Type B pancreatic cell (in vitro differentiated cells): Measurements from ENCODE around the gene C2CD4D. TPM values are rescaled to one million over a fixed set of nuclear protein-coding genes. Genes with fewer than 3 reads are reported as not detected.

ENCODE experiments used
- DNase-seq: peaks from one replicate; pipeline ENCODE4 v3.0.0; 2021; ENCODE audit warnings: mixed read lengths; ENCODE audit not compliant: unreplicated experiment; ENCODE audit errors: extremely low spot score
- H3K27ac Mint-ChIP-seq: 2 replicates; pipeline ENCODE4 v1.8.0; 2021; ENCODE audit warnings: mild to moderate bottlenecking, mixed read lengths
- H3K27me3 Mint-ChIP-seq: 2 replicates; pipeline ENCODE4 v1.8.0; 2021; ENCODE audit warnings: mixed read lengths
- H3K36me3 Mint-ChIP-seq: 2 replicates; pipeline ENCODE4 v1.8.0; 2021; ENCODE audit warnings: mixed read lengths
- H3K4me1 Mint-ChIP-seq: one replicate; pipeline ENCODE4 v1.8.0; 2021; ENCODE audit warnings: mixed read lengths; ENCODE audit not compliant: unreplicated experiment
- H3K4me3 Mint-ChIP-seq: 2 replicates; pipeline ENCODE4 v1.8.0; 2021; ENCODE audit warnings: mild to moderate bottlenecking, mixed read lengths
- H3K9me3 Mint-ChIP-seq: 2 replicates; pipeline ENCODE4 v1.8.0; 2021; ENCODE audit warnings: mixed read lengths
- CTCF ChIP-seq: fragments of 200-600 bp; sonication (generic); conservative IDR thresholded peaks from 2 replicates; pipeline ENCODE4 v1.5.0; 2021; ENCODE audit warnings: antibody characterized with exemption, mild to moderate bottlenecking
- total RNA-seq: library from RNA; stranded (reverse); gene quantifications from 2 replicates; pipeline ENCODE4 v1.2.1, GENCODE V29; 2021; ENCODE audit warnings: low replicate concordance

The C2CD4D gene
- total RNA-seq, 1 donor from 2014 or later = 0.43 TPM

GRCh38 chr1:151799179-151800022, 40.2 kb downstream of the C2CD4D start:
- Mint-ChIP-seq H3K27ac (no peak overlapping the region), H3K4me1 (peaks cover 7% of the 10 kb centered on the region), H3K27me3 (peaks cover 54% of the 10 kb centered on the region)

DNA sequence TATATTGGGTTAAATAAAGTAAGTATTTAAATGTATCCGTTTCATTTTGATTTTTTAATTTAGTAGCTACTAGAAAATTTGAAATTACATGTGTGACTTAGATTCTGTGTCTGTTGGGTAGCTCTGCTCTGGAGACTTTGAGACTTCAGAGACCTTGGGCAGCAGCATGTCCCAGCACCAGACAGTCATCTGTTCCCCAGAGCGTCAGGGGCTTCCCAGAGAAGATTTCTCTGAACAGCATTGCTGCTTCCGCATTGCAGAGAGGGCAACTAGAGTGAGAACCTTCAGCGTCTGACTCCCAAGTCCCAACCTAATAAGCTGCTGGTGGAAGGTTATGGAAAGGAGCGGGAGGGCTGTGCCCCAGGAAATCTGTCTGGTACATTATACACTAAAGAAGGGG, 41.0 kb downstream of the C2CD4D start:
- Mint-ChIP-seq H3K4me1 (peaks cover 7% of the 10 kb centered on the region), H3K9me3 (no peaks in the 10 kb centered on the region), H3K4me3 (no peak overlapping the region), H3K27me3 (peaks cover 46% of the 10 kb centered on the region), H3K27ac (no peak overlapping the region), H3K36me3 (no peaks in the 10 kb centered on the region)
- DNase-seq = no peak
- TF ChIP-seq CTCF = no peak

More at GRCh38 chr1:151799179-151800022, 40.2 kb downstream of the C2CD4D start:
- DNase-seq = no peak
- H3K4me3 Mint-ChIP-seq = no peak overlapping the region
- H3K9me3 Mint-ChIP-seq = no peaks in the 10 kb centered on the region
- no peaks in the 10 kb centered on the region for H3K36me3 Mint-ChIP-seq
- TF ChIP-seq CTCF = no peak

- peaks cover 4% of the 10 kb centered on the region for H3K36me3 Mint-ChIP-seq
- no peak for DNase-seq
- peaks cover 24% of the 10 kb centered on the region for H3K27me3 Mint-ChIP-seq
Measured at GRCh38 chr1:151790940-151791651, 48.5 kb downstream of the C2CD4D start.

DNA sequence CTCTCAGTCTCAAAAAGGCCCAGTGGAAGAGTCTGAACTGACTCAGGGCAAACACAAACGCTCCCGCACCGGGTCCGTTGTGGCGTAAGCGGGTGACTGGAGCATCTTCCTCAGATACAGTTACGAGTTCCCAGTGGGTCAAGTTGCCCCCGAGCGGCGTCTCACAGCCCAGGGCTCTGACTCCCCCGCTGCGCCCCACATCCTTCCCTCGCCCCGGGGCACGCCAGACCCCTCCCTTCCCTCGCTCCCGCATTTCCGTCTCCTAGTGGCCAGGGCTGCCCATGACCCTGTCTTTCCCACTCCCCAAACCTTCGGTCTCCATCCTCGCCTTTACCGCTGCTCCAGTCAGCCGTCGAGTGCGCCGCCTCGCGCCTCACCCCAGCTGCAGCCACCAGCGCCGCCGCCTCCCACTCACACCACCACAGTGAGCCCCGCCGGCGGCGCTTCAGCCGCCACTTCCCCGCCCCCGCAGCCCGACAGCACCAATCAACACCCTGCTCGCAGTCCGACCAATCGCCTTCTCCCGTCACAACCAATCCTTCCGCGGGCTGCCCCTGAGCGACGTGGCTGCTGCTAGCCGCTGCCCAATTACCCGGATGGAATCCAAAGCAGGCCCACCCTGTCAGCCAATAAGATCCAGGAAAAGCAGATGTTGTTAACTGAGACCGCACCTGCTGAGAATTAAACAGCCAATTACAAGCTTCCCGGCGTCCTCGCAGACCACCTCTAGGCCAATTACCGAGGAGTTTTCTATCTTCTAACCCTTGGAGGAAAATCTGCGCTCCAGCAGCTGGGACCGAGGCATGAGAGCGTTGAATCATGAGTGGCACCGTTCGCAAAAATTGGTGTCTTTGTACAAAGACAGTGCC, 49.3 kb downstream of the C2CD4D start, which contains the start of gene TDRKH:
Gene TDRKH, minus strand, starts transcription at position 430 of the 869 bp plus-strand sequence. CDS start 7,478 bp downstream, outside the sequence.
- DNase-seq = peak; percentile 98
- Mint-ChIP-seq H3K4me3 (peak within 1 kb of the TSS; percentile 97), H3K36me3 (peaks cover 4% of the 10 kb centered on the region), H3K9me3 (no peaks in the 10 kb centered on the region), H3K27ac (peak within 1 kb of the TSS; percentile 92), H3K4me1 (peaks cover 7% of the 10 kb centered on the region), H3K27me3 (peaks cover 19% of the 10 kb centered on the region)
- TF ChIP-seq CTCF = peak; percentile 58

More at GRCh38 chr1:151790940-151791651, 48.5 kb downstream of the C2CD4D start:
- no peaks in the 10 kb centered on the region for H3K9me3 Mint-ChIP-seq
- H3K4me1 Mint-ChIP-seq = peaks cover 7% of the 10 kb centered on the region
- peak overlapping the region; percentile 92 for H3K27ac Mint-ChIP-seq
- H3K4me3 Mint-ChIP-seq = peak overlapping the region; percentile 97
- TF ChIP-seq CTCF = no peak

Other genes with a start within 250 kb of the C2CD4D start
- gene SNX27, start 227.8 kb downstream of the C2CD4D start, total RNA-seq = 33.1 and 40.7 TPM in 2 replicates
- gene CELF3, start 123.0 kb downstream of the C2CD4D start, total RNA-seq = 17.9 and 19.0 TPM in 2 replicates
- 3.1 and 3.6 TPM in 2 replicates for gene RIIAD1, start 118.3 kb downstream of the C2CD4D start, total RNA-seq
- gene MRPL9, start 76.3 kb downstream of the C2CD4D start, total RNA-seq = 80.4 and 92.1 TPM in 2 replicates
- 8.9 and 10.0 TPM in 2 replicates for gene TDRKH, start 49.3 kb downstream of the C2CD4D start, total RNA-seq
- not detected in 2 replicates for gene LINGO4, start 34.4 kb downstream of the C2CD4D start, total RNA-seq
- gene RORC, start 8.0 kb downstream of the C2CD4D start, total RNA-seq = not detected in 2 replicates
- not detected in 2 replicates for gene THEM5, start 13.9 kb upstream of the C2CD4D start, total RNA-seq
- gene THEM4, start 69.7 kb upstream of the C2CD4D start, total RNA-seq = 4.7 and 15.6 TPM in 2 replicates
- gene S100A10, start 154.0 kb upstream of the C2CD4D start, total RNA-seq = 316 and 1,258 TPM in 2 replicates
- gene S100A11, start 197.2 kb upstream of the C2CD4D start, total RNA-seq = 511 and 1,438 TPM in 2 replicates
- 6.5 and 22.3 TPM in 2 replicates for gene TCHHL1, start 249.2 kb upstream of the C2CD4D start, total RNA-seq